HL-60 (cell line): Measurements from ENCODE around the gene TSHZ1.

Experiments used
- GABPA ChIP-seq: IDR thresholded peaks from 2 replicates; pipeline ENCODE4 v1.6.1; 2012; ENCODE audit warnings: low read depth
- POLR2AphosphoS5 ChIP-seq: IDR thresholded peaks from 2 replicates; pipeline ENCODE4 v1.6.1; 2012; ENCODE audit warnings: low read depth
- TF ChIP-seq, protein P1 (sequence below): IDR thresholded peaks from one replicate; pipeline ENCODE4 v1.5.1; 2011; ENCODE audit warnings: low read length, control low read depth, inconsistent platforms; ENCODE audit not compliant: insufficient read depth

DNA sequence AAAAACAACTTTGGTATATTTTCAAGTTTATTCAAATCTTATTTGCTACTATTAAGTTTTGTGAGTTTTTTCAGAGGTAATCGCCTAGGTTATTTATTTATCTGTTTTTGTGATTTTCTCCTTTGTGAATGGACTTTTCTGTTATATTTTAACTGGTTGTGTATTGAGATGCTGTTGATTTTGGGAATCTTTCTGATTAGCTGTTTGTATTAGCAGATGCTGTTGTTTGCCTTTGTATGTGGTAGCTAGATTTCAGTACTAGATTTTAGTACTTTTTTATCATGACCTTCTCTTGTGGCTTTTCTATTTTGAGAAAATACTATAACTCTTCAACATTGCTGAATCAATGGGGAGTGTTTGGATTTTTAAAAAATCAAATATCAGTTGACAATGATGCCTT lies 42.4 kb downstream of the TSHZ1 start:
- TF ChIP-seq, protein P1, sequence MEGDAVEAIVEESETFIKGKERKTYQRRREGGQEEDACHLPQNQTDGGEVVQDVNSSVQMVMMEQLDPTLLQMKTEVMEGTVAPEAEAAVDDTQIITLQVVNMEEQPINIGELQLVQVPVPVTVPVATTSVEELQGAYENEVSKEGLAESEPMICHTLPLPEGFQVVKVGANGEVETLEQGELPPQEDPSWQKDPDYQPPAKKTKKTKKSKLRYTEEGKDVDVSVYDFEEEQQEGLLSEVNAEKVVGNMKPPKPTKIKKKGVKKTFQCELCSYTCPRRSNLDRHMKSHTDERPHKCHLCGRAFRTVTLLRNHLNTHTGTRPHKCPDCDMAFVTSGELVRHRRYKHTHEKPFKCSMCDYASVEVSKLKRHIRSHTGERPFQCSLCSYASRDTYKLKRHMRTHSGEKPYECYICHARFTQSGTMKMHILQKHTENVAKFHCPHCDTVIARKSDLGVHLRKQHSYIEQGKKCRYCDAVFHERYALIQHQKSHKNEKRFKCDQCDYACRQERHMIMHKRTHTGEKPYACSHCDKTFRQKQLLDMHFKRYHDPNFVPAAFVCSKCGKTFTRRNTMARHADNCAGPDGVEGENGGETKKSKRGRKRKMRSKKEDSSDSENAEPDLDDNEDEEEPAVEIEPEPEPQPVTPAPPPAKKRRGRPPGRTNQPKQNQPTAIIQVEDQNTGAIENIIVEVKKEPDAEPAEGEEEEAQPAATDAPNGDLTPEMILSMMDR, result no peak
- TF ChIP-seq POLR2AphosphoS5 (no peak), GABPA (no peak)
